RWPE2 (cell line): Measurements from ENCODE around the gene UBLCP1.

Experiments
- ATAC-seq: fragments of 200-7000 bp; cut with Tn5 transposase; 3 replicates; pipeline ENCODE4 v1.9.1; 2021; ENCODE audit warnings: low read depth
- DNase-seq: peaks from one replicate; pipeline ENCODE4 v3.0.0-alpha.2; 2020; ENCODE audit warnings: low spot score
- H3K27ac ChIP-seq: fragments of 450-650 bp; 2 replicates; pipeline ENCODE4 v1.5.1; 2017; ENCODE audit warnings: mild to moderate bottlenecking; ENCODE audit not compliant: poor library complexity, severe bottlenecking
- H3K27me3 ChIP-seq: fragments of 250-450 bp; sonication (Bioruptor Pico); 2 replicates; pipeline ENCODE4 v1.5.1; 2021; ENCODE audit warnings: mild to moderate bottlenecking, moderate library complexity; ENCODE audit not compliant: insufficient read depth, poor library complexity, severe bottlenecking
- H3K36me3 ChIP-seq: fragments of 250-450 bp; sonication (Bioruptor Pico); 2 replicates; pipeline ENCODE4 v1.5.1; 2020; ENCODE audit warnings: low read depth, mild to moderate bottlenecking, moderate library complexity
- H3K4me1 ChIP-seq: fragments of 250-450 bp; sonication (Bioruptor Pico); 2 replicates; pipeline ENCODE4 v1.5.1; 2021; ENCODE audit warnings: mild to moderate bottlenecking, moderate library complexity; ENCODE audit not compliant: insufficient read depth, poor library complexity, severe bottlenecking
- H3K4me3 ChIP-seq: fragments of 250-450 bp; sonication (Bioruptor Pico); 2 replicates; pipeline ENCODE4 v1.5.1; 2021; ENCODE audit warnings: mild to moderate bottlenecking, moderate library complexity; ENCODE audit not compliant: severe bottlenecking
- H3K9me3 ChIP-seq: fragments of 250-450 bp; sonication (Bioruptor Pico); 2 replicates; pipeline ENCODE4 v1.5.1; 2021; ENCODE audit warnings: mild to moderate bottlenecking, moderate library complexity; ENCODE audit not compliant: severe bottlenecking
- CTCF ChIP-seq: fragments of 450-650 bp; IDR thresholded peaks from one replicate; pipeline ENCODE4 v1.5.1; 2017; ENCODE audit warnings: mild to moderate bottlenecking, moderate library complexity; ENCODE audit not compliant: poor library complexity, severe bottlenecking

Gene UBLCP1

GRCh38 chr5:159217236-159217635 lies 45.9 kb upstream of the UBLCP1 start:
- H3K4me1 ChIP-seq, result peaks cover 49% of the 10 kb centered on the region
- ATAC-seq (no peak), DNase-seq (no peak)
- H3K4me3 ChIP-seq, result no peak overlapping the region
- peak overlapping the region; percentile 0 for H3K27ac ChIP-seq
- TF ChIP-seq CTCF, result no peak
- H3K27me3 ChIP-seq, result no peaks in the 10 kb centered on the region
- no peaks in the 10 kb centered on the region for H3K36me3 ChIP-seq
- H3K9me3 ChIP-seq, result no peaks in the 10 kb centered on the region

GRCh38 chr5:159218595-159219023 lies 44.5 kb upstream of the UBLCP1 start:
- no peak for TF ChIP-seq CTCF
- H3K27me3 ChIP-seq, result no peaks in the 10 kb centered on the region
- no peaks in the 10 kb centered on the region for H3K36me3 ChIP-seq
- H3K27ac ChIP-seq, result peak overlapping the region; percentile 11
- DNase-seq, result no peak
- no peak for ATAC-seq
- no peaks in the 10 kb centered on the region for H3K9me3 ChIP-seq
- peaks cover 49% of the 10 kb centered on the region for H3K4me1 ChIP-seq
- no peak overlapping the region for H3K4me3 ChIP-seq

GRCh38 chr5:159220206-159220605 lies 42.9 kb upstream of the UBLCP1 start:
- no peaks in the 10 kb centered on the region for H3K36me3 ChIP-seq
- peak; percentile 68 for ATAC-seq
- peaks cover 47% of the 10 kb centered on the region for H3K4me1 ChIP-seq
- no peak for TF ChIP-seq CTCF
- DNase-seq, result no peak
- H3K4me3 ChIP-seq, result no peak overlapping the region
- H3K9me3 ChIP-seq, result no peaks in the 10 kb centered on the region
- H3K27ac ChIP-seq, result peak overlapping the region; percentile 30
- H3K27me3 ChIP-seq, result no peaks in the 10 kb centered on the region

GRCh38 chr5:159223469-159223868 lies 39.6 kb upstream of the UBLCP1 start:
- no peaks in the 10 kb centered on the region for H3K9me3 ChIP-seq
- H3K4me1 ChIP-seq, result peaks cover 45% of the 10 kb centered on the region
- no peaks in the 10 kb centered on the region for H3K36me3 ChIP-seq
- no peak overlapping the region for H3K27ac ChIP-seq
- H3K27me3 ChIP-seq, result no peaks in the 10 kb centered on the region
- DNase-seq (no peak), ATAC-seq (no peak)
- H3K4me3 ChIP-seq, result no peak overlapping the region
- no peak for TF ChIP-seq CTCF

GRCh38 chr5:159224471-159224870 lies 38.6 kb upstream of the UBLCP1 start:
- no peak for ATAC-seq
- Histone ChIP-seq H3K9me3 (no peaks in the 10 kb centered on the region), H3K27me3 (no peaks in the 10 kb centered on the region), H3K36me3 (no peaks in the 10 kb centered on the region), H3K27ac (no peak overlapping the region), H3K4me3 (no peak overlapping the region), H3K4me1 (peaks cover 47% of the 10 kb centered on the region)
- TF ChIP-seq CTCF, result no peak
- no peak for DNase-seq
